GM21367 (cell line): ENCODE measurements around the gene RABGAP1.
"Not testable (repeated sequence)": the region's sequence is repeated elsewhere in the genome, so short reads cannot be mapped to it uniquely, and the experiment has no call there.

Experiments
- ATAC-seq: cut with Tn5 transposase; IDR thresholded peaks from one replicate; pipeline ENCODE4 v1.9.1; 2021; ENCODE audit not compliant: unreplicated experiment

The RABGAP1 gene

GRCh38 chr9:122940749-122941581, at the start of gene RABGAP1:
Gene RABGAP1, plus strand, starts transcription at chr9:122941020. Its CDS starts 16,040 bp downstream, at chr9:122957060.
- ATAC-seq, result peak; percentile 95

GRCh38 chr9:122897969-122898368, 42.9 kb upstream of the RABGAP1 start:
- no peak for ATAC-seq

- ATAC-seq, result no peak
Measured at GRCh38 chr9:122900791-122901190, 40.0 kb upstream of the RABGAP1 start.

GRCh38 chr9:122904466-122904822, 36.4 kb upstream of the RABGAP1 start:
- ATAC-seq, result peak; percentile 26

- peak; percentile 66 for ATAC-seq
Measured at GRCh38 chr9:122904823-122905710, 35.8 kb upstream of the RABGAP1 start, which contains the start of gene RC3H2. Gene RC3H2, minus strand, starts transcription at chr9:122905359. Its CDS starts 7,850 bp downstream, at chr9:122897509.

GRCh38 chr9:122906122-122906521, 34.7 kb upstream of the RABGAP1 start:
- not testable (repeated sequence) for ATAC-seq

- ATAC-seq, result no peak
Measured at GRCh38 chr9:122912671-122912963, 28.2 kb upstream of the RABGAP1 start.

- peak; percentile 95 for ATAC-seq
Measured at GRCh38 chr9:122912964-122913673, 27.7 kb upstream of the RABGAP1 start, which contains the start of gene ZBTB6. Gene ZBTB6, minus strand, starts transcription at chr9:122913323. Its CDS starts 1,251 bp downstream, at chr9:122912072.

GRCh38 chr9:122918310-122918709, 22.5 kb upstream of the RABGAP1 start:
- ATAC-seq, result no peak

- ATAC-seq, result no peak
Measured at GRCh38 chr9:122922713-122923112, 18.1 kb upstream of the RABGAP1 start.

GRCh38 chr9:122923947-122924346, 16.9 kb upstream of the RABGAP1 start:
- ATAC-seq, result no peak

- ATAC-seq, result no peak
Measured at GRCh38 chr9:122929796-122930354, 10.9 kb upstream of the RABGAP1 start.

GRCh38 chr9:122930541-122931225, 10.1 kb upstream of the RABGAP1 start:
- no peak for ATAC-seq

- ATAC-seq, result peak; percentile 91
Measured at GRCh38 chr9:122931226-122932121, 9.3 kb upstream of the RABGAP1 start, which contains the start of gene ZBTB26. Gene ZBTB26, minus strand, starts transcription at chr9:122931512. Its CDS starts 11,578 bp downstream, at chr9:122919934.

GRCh38 chr9:122936464-122936863, 4.4 kb upstream of the RABGAP1 start:
- no peak for ATAC-seq

GRCh38 chr9:122936883-122937282, 3.9 kb upstream of the RABGAP1 start:
- no peak for ATAC-seq

- no peak for ATAC-seq
Measured at GRCh38 chr9:122939601-122940000, 1.2 kb upstream of the RABGAP1 start.

- ATAC-seq, result no peak
Measured at GRCh38 chr9:122940454-122940748, 419 bp upstream of the RABGAP1 start.

- no peak for ATAC-seq
Measured at GRCh38 chr9:122941582-122942234, 888 bp downstream of the RABGAP1 start.
